PC-9 (cell line): Measurements from ENCODE around the gene GMDS. TPM values are rescaled to one million over a fixed set of nuclear protein-coding genes. Genes with fewer than 3 reads are reported as not detected.

Experiments used
- BruUV-seq: library from RNA; stranded (reverse); fragments of 400-500 nt; replicated peaks from 2 replicates; lab custom pipeline; 2021; lab: Mats Ljungman, UMichigan
- CTCF ChIA-PET: fragments of 300-600 bp; sonication (Branson Sonifier 250); formaldehyde crosslinking; loops from one replicate; lab custom pipeline; 2022; ENCODE audit warnings: antibody characterized with exemption; lab: Charles Lee
- POLR2A ChIA-PET: fragments of 300-600 bp; sonication (Branson Sonifier 250); formaldehyde crosslinking; loops from one replicate; lab custom pipeline; 2022; ENCODE audit warnings: antibody characterized with exemption; ENCODE audit not compliant: unreplicated experiment; lab: Charles Lee
- DNase-seq, 2 experiments: peaks; one replicate each; pipeline versions ENCODE4 v3.0.0 to v3.0.0-alpha.2; 2015 to 2022; ENCODE audit warnings: mixed read lengths in 1 of 2
- H2AFZ ChIP-seq: fragments of 200-600 bp; sonication (generic); 2 replicates; pipeline ENCODE4 v1.8.1; 2017; ENCODE audit warnings: antibody characterized with exemption
- H3F3A ChIP-seq: fragments of 200-600 bp; sonication (generic); 2 replicates; pipeline ENCODE4 v1.8.1; 2017; ENCODE audit warnings: antibody characterized with exemption, mild to moderate bottlenecking, low read depth; ENCODE audit not compliant: insufficient read depth
- H3K27ac ChIP-seq: fragments of 200-600 bp; sonication (generic); 2 replicates; pipeline ENCODE4 v1.6.1; 2016; ENCODE audit warnings: mixed run types
- H3K27me3 ChIP-seq: fragments of 200-600 bp; sonication (generic); 2 replicates; pipeline ENCODE4 v1.6.1; 2016; ENCODE audit warnings: low read depth, mixed run types; ENCODE audit not compliant: insufficient read depth
- H3K36me3 ChIP-seq: fragments of 200-600 bp; sonication (generic); 2 replicates; pipeline ENCODE4 v1.6.1; 2016; ENCODE audit warnings: low read depth, mixed run types
- H3K4me1 ChIP-seq: fragments of 200-600 bp; sonication (generic); replicated peaks from 2 replicates; pipeline ENCODE4 v1.6.1; 2016; ENCODE audit warnings: mixed run types; ENCODE audit not compliant: insufficient read depth
- H3K4me2 ChIP-seq: fragments of 200-600 bp; sonication (generic); 2 replicates; pipeline ENCODE4 v1.6.1; 2017; ENCODE audit warnings: mixed run types
- H3K4me3 ChIP-seq: fragments of 200-600 bp; sonication (generic); 2 replicates; pipeline ENCODE4 v1.6.1; 2016; ENCODE audit warnings: mixed run types
- H3K79me2 ChIP-seq: fragments of 200-600 bp; sonication (generic); 2 replicates; pipeline ENCODE4 v1.6.1; 2017; ENCODE audit warnings: low read depth, mixed run types
- H3K9me2 ChIP-seq: fragments of 200-600 bp; sonication (generic); 2 replicates; pipeline ENCODE4 v1.8.1; 2017; ENCODE audit warnings: mild to moderate bottlenecking; ENCODE audit not compliant: insufficient read depth
- H3K9me3 ChIP-seq: fragments of 200-600 bp; sonication (generic); 2 replicates; pipeline ENCODE4 v1.8.1; 2016; ENCODE audit warnings: low read depth; ENCODE audit not compliant: insufficient read depth
- H4K20me1 ChIP-seq: fragments of 200-600 bp; sonication (generic); 2 replicates; pipeline ENCODE4 v1.8.1; 2017; ENCODE audit not compliant: insufficient read depth
- EZH2 ChIP-seq: fragments of 200-600 bp; sonication (generic); IDR thresholded peaks from 2 replicates; pipeline ENCODE4 v1.8.0; 2017; ENCODE audit warnings: antibody characterized with exemption, low read depth
- intact Hi-C: fragments of 100-400 bp; cut with micrococcal nuclease; formaldehyde crosslinking; loops from one replicate; pipeline ENCODE4 v1.10.0; 2022; ENCODE audit not compliant: unreplicated experiment
- total RNA-seq: library from RNA; stranded (reverse); gene quantifications from 2 replicates; pipeline ENCODE4 v1.2.3, GENCODE V29; 2021
- TF ChIP-seq, protein P1 (sequence below): fragments of 200-600 bp; sonication (generic); conservative IDR thresholded peaks from 2 replicates; pipeline ENCODE4 v1.6.1; 2017; ENCODE audit warnings: mixed run types, antibody characterized with exemption, mild to moderate bottlenecking, moderate library complexity

The GMDS gene
- total RNA-seq, 1 experiment from 2014 or later = 30.1 TPM

DNA sequence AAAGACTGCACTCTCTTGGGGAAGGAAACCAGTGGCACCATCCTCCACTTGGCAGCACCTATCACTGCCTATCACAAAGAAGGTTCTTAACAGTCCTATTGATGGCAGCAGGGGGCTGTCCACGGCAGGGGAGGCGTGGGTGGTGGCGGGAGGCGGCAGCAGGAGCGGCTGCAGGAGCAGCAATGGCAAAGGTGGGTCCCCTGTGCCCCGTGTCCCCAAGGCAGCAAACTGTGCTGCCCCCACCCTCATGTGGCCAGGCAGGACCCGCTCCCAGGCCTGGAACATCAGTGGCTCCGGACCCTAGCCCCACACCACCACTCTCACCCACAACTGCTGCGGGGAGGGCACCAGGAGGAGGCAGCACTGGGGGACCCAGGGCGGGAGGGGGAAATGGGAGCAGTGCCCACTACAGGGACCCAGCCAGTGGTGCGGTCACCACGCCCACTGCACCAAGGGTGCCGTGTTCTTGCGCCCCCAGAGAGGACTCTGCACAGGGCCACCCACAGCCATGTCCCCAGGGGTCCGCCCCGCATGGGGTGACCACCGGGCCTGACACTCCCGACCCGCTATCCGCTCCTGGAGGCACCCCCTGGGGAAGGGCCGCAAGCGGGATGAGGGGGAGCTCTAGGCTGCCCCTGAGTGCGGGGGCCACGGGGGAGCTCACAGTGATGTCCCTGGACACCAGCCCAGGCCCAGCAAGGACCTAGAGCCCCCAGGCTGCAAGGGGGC, 54.6 kb downstream of the GMDS start:
- Histone ChIP-seq H3K27me3 (no peaks in the 10 kb centered on the region), H3K4me1 (0 out of 2 replicates have a peak, but pooled peaks cover under 1% of the 10 kb centered on the region), H3K27ac (no peak overlapping the region), H3K9me2 (no peaks in the 10 kb centered on the region), H2AFZ (no peak overlapping the region), H3K4me3 (no peak overlapping the region), H3K4me2 (no peak overlapping the region), H3K79me2 (no peaks in the 10 kb centered on the region), H3K36me3 (no peaks in the 10 kb centered on the region), H3K9me3 (no peaks in the 10 kb centered on the region), H3F3A (no peaks in the 10 kb centered on the region), H4K20me1 (no peaks in the 10 kb centered on the region)
- ChIA-PET CTCF (no interaction called here), POLR2A (no interaction called here)
- BruUV-seq = no TSS peak
- intact Hi-C loops = no loop called here
- TF ChIP-seq EZH2 = no peak
- TF ChIP-seq, protein P1, sequence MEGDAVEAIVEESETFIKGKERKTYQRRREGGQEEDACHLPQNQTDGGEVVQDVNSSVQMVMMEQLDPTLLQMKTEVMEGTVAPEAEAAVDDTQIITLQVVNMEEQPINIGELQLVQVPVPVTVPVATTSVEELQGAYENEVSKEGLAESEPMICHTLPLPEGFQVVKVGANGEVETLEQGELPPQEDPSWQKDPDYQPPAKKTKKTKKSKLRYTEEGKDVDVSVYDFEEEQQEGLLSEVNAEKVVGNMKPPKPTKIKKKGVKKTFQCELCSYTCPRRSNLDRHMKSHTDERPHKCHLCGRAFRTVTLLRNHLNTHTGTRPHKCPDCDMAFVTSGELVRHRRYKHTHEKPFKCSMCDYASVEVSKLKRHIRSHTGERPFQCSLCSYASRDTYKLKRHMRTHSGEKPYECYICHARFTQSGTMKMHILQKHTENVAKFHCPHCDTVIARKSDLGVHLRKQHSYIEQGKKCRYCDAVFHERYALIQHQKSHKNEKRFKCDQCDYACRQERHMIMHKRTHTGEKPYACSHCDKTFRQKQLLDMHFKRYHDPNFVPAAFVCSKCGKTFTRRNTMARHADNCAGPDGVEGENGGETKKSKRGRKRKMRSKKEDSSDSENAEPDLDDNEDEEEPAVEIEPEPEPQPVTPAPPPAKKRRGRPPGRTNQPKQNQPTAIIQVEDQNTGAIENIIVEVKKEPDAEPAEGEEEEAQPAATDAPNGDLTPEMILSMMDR = no peak
- DNase-seq = no peak

DNA sequence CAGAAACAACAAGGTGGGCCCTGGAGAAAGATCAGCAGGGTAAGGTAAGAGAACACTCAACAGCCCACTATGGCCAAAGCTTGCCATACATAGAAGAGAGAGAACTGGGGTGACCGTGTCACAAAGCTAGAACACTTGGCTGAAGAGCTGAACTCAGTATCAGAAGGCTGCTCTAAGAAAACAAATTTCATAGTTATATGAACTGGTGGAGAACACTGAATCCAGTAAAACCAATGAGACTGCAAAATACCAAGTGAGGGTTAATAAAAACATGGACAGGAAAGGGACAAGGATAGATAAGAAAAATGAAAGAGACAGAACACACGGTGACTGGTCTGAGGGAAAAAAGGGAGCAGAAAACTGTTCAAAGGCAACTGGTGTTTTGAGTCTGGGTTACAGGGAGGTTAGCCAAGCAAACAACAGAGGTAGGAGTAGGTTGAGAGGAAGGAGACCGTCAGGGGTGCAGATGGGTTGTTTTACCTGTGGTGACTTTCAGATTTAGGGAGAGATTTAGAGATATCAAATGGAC, 56.5 kb downstream of the GMDS start:
- Histone ChIP-seq H3K4me1 (no peaks in the 10 kb centered on the region), H3K27ac (no peak overlapping the region), H3K9me3 (no peaks in the 10 kb centered on the region), H4K20me1 (no peaks in the 10 kb centered on the region), H3K79me2 (no peaks in the 10 kb centered on the region; the same call in 1 of the 2 replicates), H3K4me3 (no peak overlapping the region), H3F3A (no peaks in the 10 kb centered on the region), H3K27me3 (no peaks in the 10 kb centered on the region), H3K36me3 (no peaks in the 10 kb centered on the region), H2AFZ (no peak overlapping the region), H3K4me2 (no peak overlapping the region), H3K9me2 (no peaks in the 10 kb centered on the region)
- TF ChIP-seq, protein P1 = no peak
- TF ChIP-seq EZH2 = no peak
- intact Hi-C loops = no loop called here
- CTCF ChIA-PET = no interaction called here
- DNase-seq = no peak
- BruUV-seq = no TSS peak
- POLR2A ChIA-PET = no interaction called here

GRCh38 chr6:2188397-2188796, 57.0 kb downstream of the GMDS start:
- DNase-seq = no peak
- Histone ChIP-seq H3K79me2 (no peaks in the 10 kb centered on the region; the same call in 1 of the 2 replicates), H3F3A (no peaks in the 10 kb centered on the region), H4K20me1 (no peaks in the 10 kb centered on the region), H3K9me3 (no peaks in the 10 kb centered on the region), H3K4me3 (no peak overlapping the region), H2AFZ (no peak overlapping the region), H3K4me2 (no peak overlapping the region), H3K36me3 (no peaks in the 10 kb centered on the region), H3K4me1 (no peaks in the 10 kb centered on the region), H3K27ac (no peak overlapping the region), H3K27me3 (no peaks in the 10 kb centered on the region), H3K9me2 (no peaks in the 10 kb centered on the region)
- ChIA-PET POLR2A (no interaction called here), CTCF (no interaction called here)
- TF ChIP-seq EZH2 = no peak
- TF ChIP-seq, protein P1 = no peak
- BruUV-seq = no TSS peak
- intact Hi-C loops = no loop called here
